H9 (cell line): Measurements from ENCODE around the gene CTIF. TPM values are rescaled to one million over a fixed set of nuclear protein-coding genes. Genes with fewer than 3 reads are reported as not detected.
"Not testable (repeated sequence)": the region's sequence is repeated elsewhere in the genome, so short reads cannot be mapped to it uniquely, and the experiment has no call there.

ENCODE experiments used
- DNase-seq: peaks from one replicate; pipeline ENCODE4 v3.0.0-alpha.2; 2017
- H2AFZ ChIP-seq: one replicate; pipeline ENCODE4 v1.6.1; 2013; ENCODE audit warnings: mild to moderate bottlenecking, low read length, control low read depth, moderate library complexity
- H2AK5ac ChIP-seq: 2 replicates; pipeline ENCODE4 v1.6.1; 2013; ENCODE audit warnings: low read length, control low read depth, mixed read lengths; ENCODE audit not compliant: insufficient read length
- H2BK120ac ChIP-seq: one replicate; pipeline ENCODE4 v1.6.1; 2013; ENCODE audit warnings: low read depth, mild to moderate bottlenecking, low read length, control low read depth, inconsistent platforms; ENCODE audit not compliant: poor library complexity, severe bottlenecking
- H2BK12ac ChIP-seq: 2 replicates; pipeline ENCODE4 v1.6.1; 2013; ENCODE audit warnings: low read length, control low read depth, mixed read lengths, low read depth; ENCODE audit not compliant: insufficient read length
- H2BK15ac ChIP-seq: 2 replicates; pipeline ENCODE4 v1.6.1; 2013; ENCODE audit warnings: low read depth, low read length, control low read depth
- H2BK20ac ChIP-seq: one replicate; pipeline ENCODE4 v1.6.1; 2013; ENCODE audit warnings: low read depth, mild to moderate bottlenecking, low read length, control low read depth, inconsistent platforms; ENCODE audit not compliant: poor library complexity, severe bottlenecking
- H2BK5ac ChIP-seq: 2 replicates; pipeline ENCODE4 v1.6.1; 2013; ENCODE audit warnings: low read length, control low read depth, mixed read lengths; ENCODE audit not compliant: insufficient read length
- H3K14ac ChIP-seq: 2 replicates; pipeline ENCODE4 v1.6.1; 2013; ENCODE audit warnings: low read length, control low read depth; ENCODE audit not compliant: insufficient read depth
- H3K18ac ChIP-seq: 2 replicates; pipeline ENCODE4 v1.6.1; 2013; ENCODE audit warnings: low read depth, mild to moderate bottlenecking, mixed read lengths, low read length, control low read depth; ENCODE audit not compliant: insufficient read length
- H3K23ac ChIP-seq: 2 replicates; pipeline ENCODE4 v1.6.1; 2013; ENCODE audit warnings: low read length, control low read depth, mixed read lengths, low read depth; ENCODE audit not compliant: insufficient read length
- H3K23me2 ChIP-seq: 2 replicates; pipeline ENCODE4 v1.6.1; 2013; ENCODE audit warnings: low read depth, mild to moderate bottlenecking, mixed read lengths, low read length, control low read depth; ENCODE audit not compliant: insufficient read length, poor library complexity, severe bottlenecking
- H3K27ac ChIP-seq: 2 replicates; pipeline ENCODE4 v1.5.1; 2013; ENCODE audit warnings: low read length, control low read depth, mixed read lengths, low read depth; ENCODE audit not compliant: insufficient read length
- H3K27me3 ChIP-seq: 2 replicates; pipeline ENCODE4 v1.6.1; 2013; ENCODE audit warnings: low read length, control low read depth, inconsistent platforms; ENCODE audit not compliant: insufficient read depth
- H3K4ac ChIP-seq: 2 replicates; pipeline ENCODE4 v1.6.1; 2013; ENCODE audit warnings: low read depth, mild to moderate bottlenecking, control low read depth, inconsistent platforms, low read length, moderate library complexity
- H3K4me1 ChIP-seq: 2 replicates; pipeline ENCODE4 v1.6.1; 2013; ENCODE audit warnings: low read length, control low read depth, inconsistent platforms; ENCODE audit not compliant: insufficient read depth
- H3K4me2 ChIP-seq: 2 replicates; pipeline ENCODE4 v1.6.1; 2013; ENCODE audit warnings: low read length, control low read depth, mixed read lengths; ENCODE audit not compliant: insufficient read length, insufficient read depth
- H3K56ac ChIP-seq: 2 replicates; pipeline ENCODE4 v1.6.1; 2013; ENCODE audit warnings: low read depth, mild to moderate bottlenecking, mixed read lengths, low read length, control low read depth; ENCODE audit not compliant: insufficient read length
- H3K79me1 ChIP-seq: 2 replicates; pipeline ENCODE4 v1.6.1; 2013; ENCODE audit warnings: low read depth, mild to moderate bottlenecking, moderate library complexity, low read length, control low read depth, inconsistent platforms; ENCODE audit not compliant: insufficient read depth, poor library complexity, severe bottlenecking
- H3K79me2 ChIP-seq: 2 replicates; pipeline ENCODE4 v1.6.1; 2013; ENCODE audit warnings: low read length, control low read depth, inconsistent platforms; ENCODE audit not compliant: insufficient read depth
- H3K9ac ChIP-seq: 2 replicates; pipeline ENCODE4 v1.6.1; 2013; ENCODE audit warnings: low read length, control low read depth, mixed read lengths; ENCODE audit not compliant: insufficient read length; ENCODE audit errors: extremely low read depth
- H3K9me3 ChIP-seq: one replicate; pipeline ENCODE4 v1.6.1; 2013; ENCODE audit warnings: low read depth, low read length, inconsistent platforms; ENCODE audit not compliant: control insufficient read depth
- H3T11ph ChIP-seq: one replicate; pipeline ENCODE4 v1.6.1; 2013; ENCODE audit warnings: mild to moderate bottlenecking, low read length, control low read depth, inconsistent platforms
- H4K20me1 ChIP-seq: one replicate; pipeline ENCODE4 v1.6.1; 2013; ENCODE audit not compliant: control insufficient read depth, insufficient read length, insufficient read depth
- H4K5ac ChIP-seq: 2 replicates; pipeline ENCODE4 v1.6.1; 2013; ENCODE audit warnings: low read depth, mild to moderate bottlenecking, mixed read lengths, low read length, control low read depth; ENCODE audit not compliant: insufficient read length
- H4K8ac ChIP-seq: replicated peaks from 2 replicates; pipeline ENCODE4 v1.6.1; 2013; ENCODE audit warnings: low read length, control low read depth, mixed read lengths, low read depth; ENCODE audit not compliant: insufficient read length
- H4K91ac ChIP-seq: 2 replicates; pipeline ENCODE4 v1.6.1; 2013; ENCODE audit warnings: low read depth, mild to moderate bottlenecking, moderate library complexity, mixed read lengths, low read length, control low read depth; ENCODE audit not compliant: insufficient read length
- H3K27ac Mint-ChIP-seq, 3 experiments: 2 replicates in 2 of 3; 3 replicates in 1 of 3; pipeline ENCODE4 v1.8.0; 2020 to 2021; ENCODE audit warnings: mixed read lengths in 3 of 3, mild to moderate bottlenecking in 1 of 3, moderate library complexity in 1 of 3
- H3K27me3 Mint-ChIP-seq: 2 replicates; pipeline ENCODE4 v1.8.0; 2021; ENCODE audit warnings: low read depth, mild to moderate bottlenecking, moderate library complexity, mixed read lengths
- H3K36me3 Mint-ChIP-seq, 3 experiments: 2 replicates in 2 of 3; 3 replicates in 1 of 3; pipeline ENCODE4 v1.8.0; 2020 to 2021; ENCODE audit warnings: low read depth in 3 of 3, mixed read lengths in 3 of 3; ENCODE audit not compliant: insufficient read depth in 1 of 3
- H3K4me1 Mint-ChIP-seq, 2 experiments: 2 replicates each; pipeline ENCODE4 v1.8.0; 2020; ENCODE audit warnings: mixed read lengths in 2 of 2
- H3K4me3 Mint-ChIP-seq, 2 experiments: 2 replicates in 1 of 2; 3 replicates in 1 of 2; pipeline ENCODE4 v1.8.0; 2020 to 2021; ENCODE audit warnings: mild to moderate bottlenecking in 2 of 2, mixed read lengths in 2 of 2, moderate library complexity in 1 of 2
- H3K9me3 Mint-ChIP-seq, 2 experiments: 2 replicates in 1 of 2; 3 replicates in 1 of 2; pipeline ENCODE4 v1.8.0; 2020; ENCODE audit warnings: mild to moderate bottlenecking in 2 of 2, mixed read lengths in 2 of 2, moderate library complexity in 1 of 2
- CTCF ChIP-seq: fragments of 200-600 bp; sonication (generic); conservative IDR thresholded peaks from 3 replicates; pipeline ENCODE4 v1.8.0; 2021; ENCODE audit warnings: antibody characterized with exemption, mild to moderate bottlenecking
- WGBS: extraction: QIAGEN DNeasy Blood & Tissue Kit; methylation state at CpG from one replicate; pipeline ENCODE4 v1.1.7; 2013; ENCODE audit warnings: missing lambda C conversion rate, low lambda C conversion rate, mixed read lengths; ENCODE audit not compliant: insufficient read length; ENCODE audit errors: extremely low coverage; 5-methylcytosine and 5-hydroxymethylcytosine counted together
- total RNA-seq: library from RNA; stranded (reverse); gene quantifications from 2 replicates; pipeline ENCODE4 v1.2.1, GENCODE V29; 2021

The CTIF gene
- total RNA-seq, 1 experiment from 2014 or later: 15.8 TPM

GRCh38 chr18:48715711-48716361 is 177.0 kb downstream of the CTIF start:
- Histone ChIP-seq H4K8ac (no peak overlapping the region), H2BK15ac (no peak overlapping the region), H3K27me3 (no peaks in the 10 kb centered on the region), H4K91ac (no peak overlapping the region), H4K20me1 (no peaks in the 10 kb centered on the region), H2AFZ (no peak overlapping the region), H3T11ph (no peak overlapping the region), H3K23ac (no peak overlapping the region), H3K4me2 (no peak overlapping the region), H2BK20ac (no peak overlapping the region), H2BK12ac (no peak overlapping the region), H3K14ac (no peak overlapping the region; the same call in 1 of the 2 replicates), H3K79me1 (no peaks in the 10 kb centered on the region), H2BK120ac (no peak overlapping the region), H3K4me1 (no peaks in the 10 kb centered on the region), H2AK5ac (no peak overlapping the region), H3K23me2 (peaks cover 3% of the 10 kb centered on the region), H3K18ac (no peak overlapping the region), H3K4ac (no peak overlapping the region), H3K9ac (no peak overlapping the region), H3K27ac (no peak overlapping the region), H3K79me2 (no peaks in the 10 kb centered on the region), H3K9me3 (no peaks in the 10 kb centered on the region), H4K5ac (no peak overlapping the region), H3K56ac (no peak overlapping the region), H2BK5ac (no peak overlapping the region)
- TF ChIP-seq CTCF: no peak
- Mint-ChIP-seq H3K4me3 (no peak overlapping the region), H3K4me1 (peaks cover 15 to 19% of the 10 kb centered on the region in 2 experiments), H3K36me3 (peaks cover 0 to 8% (median 3%) of the 10 kb centered on the region in 3 experiments; a peak in 4 of 7 replicates), H3K9me3 (peaks cover 0 to 2% of the 10 kb centered on the region in 2 experiments; a peak in 1 of 5 replicates), H3K27me3 (peaks cover 2% of the 10 kb centered on the region; the same call in 1 of the 2 replicates), H3K27ac (no peak overlapping the region; a peak in 1 of 7 replicates)
- no peak for DNase-seq
- WGBS: no CpG with 5 or more reads among the region's 10 CpGs

- not testable (repeated sequence) for H2BK20ac ChIP-seq, H3K27me3 ChIP-seq, H3K9ac ChIP-seq, H3K9me3 Mint-ChIP-seq, H3K14ac ChIP-seq, H3K4me2 ChIP-seq, H3K18ac ChIP-seq, H3K23ac ChIP-seq, H3K36me3 Mint-ChIP-seq, H2BK120ac ChIP-seq, H4K8ac ChIP-seq, H4K91ac ChIP-seq, H3K79me2 ChIP-seq, H3K27ac Mint-ChIP-seq, DNase-seq, H4K5ac ChIP-seq, H3K4me3 Mint-ChIP-seq, H3K23me2 ChIP-seq, H3K4me1 ChIP-seq, H2BK12ac ChIP-seq, H3K9me3 ChIP-seq, H2AFZ ChIP-seq, H2BK15ac ChIP-seq, H3K4ac ChIP-seq, H3K27ac ChIP-seq, H3T11ph ChIP-seq, H2BK5ac ChIP-seq, H3K79me1 ChIP-seq, H2AK5ac ChIP-seq, H4K20me1 ChIP-seq, H3K56ac ChIP-seq, H3K27me3 Mint-ChIP-seq
- H3K4me1 Mint-ChIP-seq: peaks cover 12 to 16% of the 10 kb centered on the region in 2 experiments
- WGBS: no CpG with 5 or more reads among the region's 9 CpGs
Observed at GRCh38 chr18:48717227-48717626, 178.4 kb downstream of the CTIF start.
